OCI-LY1 (cell line): ENCODE data around the gene PRKCE.

Source experiments
- EZH2 ChIP-seq: fragments of 200-600 bp; sonication (generic), shearing (Covaris generic); IDR thresholded peaks from 2 replicates; pipeline ENCODE4 v1.8.0; 2017; ENCODE audit warnings: borderline replicate concordance, mixed run types, mild to moderate bottlenecking, antibody characterized with exemption, low read length, moderate library complexity, mixed read lengths
- TF ChIP-seq, protein P1 (sequence below): fragments of 200-600 bp; sonication (generic), shearing (Covaris generic); IDR thresholded peaks from 2 replicates; pipeline ENCODE4 v1.5.1; 2017; ENCODE audit warnings: mild to moderate bottlenecking, antibody characterized with exemption, low read length, moderate library complexity, mixed read lengths

DNA sequence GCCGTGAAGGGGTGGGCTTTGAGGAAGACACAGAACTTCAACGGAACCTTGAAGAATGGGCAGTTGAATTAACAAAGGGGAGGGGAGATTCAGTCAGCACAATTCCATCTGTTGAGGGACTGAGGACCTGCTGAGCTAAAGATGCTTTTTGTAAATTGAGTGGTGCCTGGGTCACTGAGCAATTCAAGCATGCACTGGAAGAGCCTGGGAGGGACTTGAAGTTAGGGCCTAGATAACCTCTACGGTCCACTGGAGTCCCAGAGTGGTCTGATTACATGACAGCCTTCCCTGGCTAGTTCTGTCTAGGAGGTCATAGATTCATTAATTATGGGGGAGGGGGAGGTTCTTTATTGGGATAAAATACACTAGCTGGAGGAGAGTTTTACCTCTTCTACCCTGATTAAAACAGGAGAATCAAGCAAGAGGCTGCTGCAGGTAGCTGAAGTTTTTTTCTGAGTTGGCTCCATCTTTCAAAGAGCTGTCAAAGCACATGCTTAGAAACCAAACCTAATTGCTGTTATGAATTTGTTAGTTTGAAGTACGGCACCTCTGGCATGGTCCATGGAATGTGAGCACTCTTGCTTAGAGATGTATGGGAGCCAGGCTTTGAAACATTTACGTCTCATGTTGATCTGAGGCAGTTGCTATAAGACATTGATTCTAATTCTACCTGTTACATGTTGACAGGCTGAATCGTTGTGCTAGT lies 290.2 kb downstream of the PRKCE start:
- no peak for TF ChIP-seq EZH2
- TF ChIP-seq, protein P1, sequence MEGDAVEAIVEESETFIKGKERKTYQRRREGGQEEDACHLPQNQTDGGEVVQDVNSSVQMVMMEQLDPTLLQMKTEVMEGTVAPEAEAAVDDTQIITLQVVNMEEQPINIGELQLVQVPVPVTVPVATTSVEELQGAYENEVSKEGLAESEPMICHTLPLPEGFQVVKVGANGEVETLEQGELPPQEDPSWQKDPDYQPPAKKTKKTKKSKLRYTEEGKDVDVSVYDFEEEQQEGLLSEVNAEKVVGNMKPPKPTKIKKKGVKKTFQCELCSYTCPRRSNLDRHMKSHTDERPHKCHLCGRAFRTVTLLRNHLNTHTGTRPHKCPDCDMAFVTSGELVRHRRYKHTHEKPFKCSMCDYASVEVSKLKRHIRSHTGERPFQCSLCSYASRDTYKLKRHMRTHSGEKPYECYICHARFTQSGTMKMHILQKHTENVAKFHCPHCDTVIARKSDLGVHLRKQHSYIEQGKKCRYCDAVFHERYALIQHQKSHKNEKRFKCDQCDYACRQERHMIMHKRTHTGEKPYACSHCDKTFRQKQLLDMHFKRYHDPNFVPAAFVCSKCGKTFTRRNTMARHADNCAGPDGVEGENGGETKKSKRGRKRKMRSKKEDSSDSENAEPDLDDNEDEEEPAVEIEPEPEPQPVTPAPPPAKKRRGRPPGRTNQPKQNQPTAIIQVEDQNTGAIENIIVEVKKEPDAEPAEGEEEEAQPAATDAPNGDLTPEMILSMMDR: no peak
